Measurements from ENCODE around the gene TAS2R14. TPM values are rescaled to one million over a fixed set of nuclear protein-coding genes. Genes with fewer than 3 reads are reported as not detected.

The TAS2R14 gene
- total and polyA plus RNA-seq, 2 of the 8 experiments (the other 6 are each of a cell fraction or from before 2014, with no cell fraction given), result 0.80 to 1.1 TPM

DNA sequence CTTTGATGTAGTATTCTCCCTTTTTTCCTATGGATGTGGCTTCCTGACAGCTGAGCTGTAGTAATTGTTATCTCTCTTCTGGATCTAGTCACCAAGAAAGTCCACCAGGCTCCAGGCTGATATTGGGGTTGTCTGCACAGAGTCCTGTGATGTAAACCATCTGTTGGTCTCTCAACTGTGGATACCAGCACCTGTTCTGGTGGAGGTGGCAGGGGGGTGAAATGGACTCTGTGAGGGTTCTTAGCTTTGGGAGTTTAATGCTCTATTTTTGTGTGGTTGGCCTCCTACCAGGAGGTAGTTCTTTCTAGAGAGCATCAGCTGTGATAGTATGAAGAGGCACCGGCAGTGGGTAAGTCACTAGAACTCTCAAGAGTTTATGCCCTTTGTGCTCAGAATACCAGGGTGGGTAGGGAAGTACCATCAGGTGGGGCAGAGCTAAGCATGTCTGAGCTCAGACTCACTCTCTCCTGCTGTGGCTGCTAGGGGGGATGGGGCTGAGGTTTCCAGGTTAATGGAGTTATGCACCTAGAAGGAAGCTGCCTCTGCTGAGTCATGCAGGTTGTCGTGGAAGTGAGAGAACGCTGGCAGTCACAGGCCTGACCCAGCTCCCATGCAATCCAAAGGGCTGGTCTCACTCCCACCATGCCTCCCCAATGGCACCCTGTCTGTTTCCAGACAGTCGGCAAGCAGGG is 3.0 kb upstream of the TAS2R14 start:
- H3K36me3 ChIP-seq (ENCODE audit: control insufficient read depth in 2 of 4, insufficient read depth in 4 of 4, low read length in 3 of 4), result no peaks in the 10 kb centered on the region; a peak in 1 of 8 replicates
- H3K79me2 ChIP-seq (ENCODE audit: control insufficient read depth in 1 of 2, insufficient read depth in 2 of 2, low read length in 2 of 2), result no peaks in the 10 kb centered on the region
- H2AFZ ChIP-seq (ENCODE audit: low read length), result no peak overlapping the region
- TF ChIP-seq BACH1 (IDR thresholded peaks at IDR 0.05; ENCODE audit: low read length) (peak; percentile 80), EZH2 (IDR thresholded peaks at IDR 0.05; ENCODE audit: low read depth, low read length, severe bottlenecking) (no peak), MAFK (IDR thresholded peaks at IDR 0.05; ENCODE audit: low read depth, low read length) (peak; percentile 72; the same call in 1 of the 2 replicates)
- TF ChIP-seq, protein P1, sequence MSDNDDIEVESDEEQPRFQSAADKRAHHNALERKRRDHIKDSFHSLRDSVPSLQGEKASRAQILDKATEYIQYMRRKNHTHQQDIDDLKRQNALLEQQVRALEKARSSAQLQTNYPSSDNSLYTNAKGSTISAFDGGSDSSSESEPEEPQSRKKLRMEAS (IDR thresholded peaks at IDR 0.05), result 0 out of 2 replicates have a peak, but pooled peaks have one; percentile 19
- H3K9ac ChIP-seq (replicated peaks in 1 of 4; ENCODE audit: extremely low read depth in 1 of 4, low read depth in 3 of 4, low read length in 3 of 4), result no peak overlapping the region
- POLR2A ChIA-PET (ENCODE audit: partially characterized antibody), result no interaction called here
- H3K4me1 ChIP-seq (replicated peaks in 1 of 4; ENCODE audit: control insufficient read depth in 3 of 4, insufficient read depth in 4 of 4, low read length in 3 of 4), result peaks cover 0 to 5% (median 0%) of the 10 kb centered on the region in 4 experiments; a peak in 3 of 7 replicates
- no peaks in the 10 kb centered on the region; the same call in 1 of the 2 replicates for H3K79me1 ChIP-seq (ENCODE audit: low read depth, low read length)
- no peak overlapping the region for H3K56ac ChIP-seq (replicated peaks; ENCODE audit: insufficient read length, low read depth, low read length)
- CTCF ChIA-PET (ENCODE audit: partially characterized antibody), result interaction anchor here (0.9 to 2.0 kb wide), 6 partner anchors 8 to 544 kb away, joined by 3 to 8 read pairs (median 4); no protein-coding TSS in a partner anchor
- WGBS, 2 experiments (ENCODE audit: extremely low coverage in 1 of 2, insufficient coverage in 1 of 2, insufficient read length in 1 of 2, insufficient replicate concordance in 2 of 2, low coverage in 1 of 2, low lambda C conversion rate in 2 of 2, missing lambda C conversion rate in 1 of 2), result 86% methylated on average over 4 of the region's 4 CpGs; no CpG with 5 or more reads in 1 of the 2 experiments
- H3K9me3 ChIP-seq (ENCODE audit: insufficient read depth in 2 of 2, low read depth in 1 of 2, low read length in 1 of 2), result peaks cover 3 to 13% of the 10 kb centered on the region in 2 experiments; a peak in 3 of 4 replicates
- H3K23me2 ChIP-seq (ENCODE audit: low read depth, low read length), result no peaks in the 10 kb centered on the region
- no peaks in the 10 kb centered on the region for H3K27me3 ChIP-seq (replicated peaks in 1 of 4; ENCODE audit: control insufficient read depth in 3 of 4, extremely low read depth in 1 of 4, insufficient read depth in 3 of 4, low read length in 3 of 4)
- no peak overlapping the region for H2BK20ac ChIP-seq (ENCODE audit: low read length)
- H3K4me2 ChIP-seq (ENCODE audit: insufficient read depth in 1 of 2, low read depth in 2 of 2, low read length in 2 of 2), result 0 out of 4 replicates have a peak overlapping the region, but pooled peaks of 1 of the 2 experiments have one; percentile 12
- no peak overlapping the region for H3K23ac ChIP-seq (ENCODE audit: insufficient read length)
- no peak overlapping the region for H2BK120ac ChIP-seq (replicated peaks; ENCODE audit: low read depth, low read length)
- H4K20me1 ChIP-seq (replicated peaks in 1 of 2; ENCODE audit: control insufficient read depth in 1 of 2, insufficient read depth in 2 of 2, low read length in 2 of 2), result no peaks in the 10 kb centered on the region
- H3K14ac ChIP-seq (ENCODE audit: insufficient read length), result no peak overlapping the region
- no peak overlapping the region for H3K4ac ChIP-seq (replicated peaks; ENCODE audit: insufficient read length, low read depth, low read length)
- H3K27ac ChIP-seq (ENCODE audit: low read depth, low read length), result no peak overlapping the region; the same call in 1 of the 2 replicates
- H2BK5ac ChIP-seq (ENCODE audit: low read depth, low read length), result peak overlapping the region; percentile 9; the same call in 1 of the 2 replicates
- H3K4me3 ChIP-seq (ENCODE audit: extremely low read depth in 1 of 4, insufficient read depth in 2 of 4, low read depth in 3 of 4, low read length in 4 of 4), result no peak overlapping the region
- H2BK12ac ChIP-seq (ENCODE audit: low read depth, low read length), result no peak overlapping the region
- no peak overlapping the region for H2AK5ac ChIP-seq (ENCODE audit: low read depth, low read length)
- H4K5ac ChIP-seq (ENCODE audit: insufficient read length, low read depth, low read length), result no peak overlapping the region
- H4K8ac ChIP-seq (ENCODE audit: extremely low read depth, insufficient read depth, low read length), result no peak overlapping the region
- FAIRE-seq (no peak), DNase-seq (ENCODE audit: low read depth in 1 of 2, low spot score in 2 of 2) (peak in 1 of 2 experiments; percentile 39)
- no peak overlapping the region for H4K91ac ChIP-seq (replicated peaks; ENCODE audit: insufficient read length, low read length)
- no peak overlapping the region for H3K18ac ChIP-seq (ENCODE audit: extremely low read depth, low read length)
- no peak overlapping the region for H2BK15ac ChIP-seq (ENCODE audit: low read length)

Data from H1 (cell line).